Muscle layer of duodenum (tissue), 2 donors: ENCODE data around the gene GNS.
"Not testable (repeated sequence)": the region's sequence is repeated elsewhere in the genome, so short reads cannot be mapped to it uniquely, and the experiment has no call there.

Experiments
- H3K27ac ChIP-seq: one replicate; pipeline ENCODE4 v1.7.0; 2013; ENCODE audit warnings: mild to moderate bottlenecking, low read length
- H3K27me3 ChIP-seq: one replicate; pipeline ENCODE4 v1.7.0; 2013; ENCODE audit warnings: low read depth, mild to moderate bottlenecking, control low read depth, low read length
- H3K36me3 ChIP-seq, 2 donors: one replicate each; pipeline ENCODE4 v1.7.0; 2013; ENCODE audit warnings: low read length in 2 of 2, control low read depth in 1 of 2, mild to moderate bottlenecking in 1 of 2; ENCODE audit not compliant: insufficient read depth in 2 of 2, control insufficient read depth in 1 of 2
- H3K4me1 ChIP-seq, 2 donors: one replicate each; pipeline ENCODE4 v1.7.0; 2013; ENCODE audit warnings: low read length in 2 of 2, mild to moderate bottlenecking in 2 of 2, control low read depth in 1 of 2, moderate library complexity in 1 of 2; ENCODE audit not compliant: insufficient read depth in 2 of 2, control insufficient read depth in 1 of 2
- H3K4me3 ChIP-seq, 2 donors: one replicate each; pipeline ENCODE4 v1.7.0; 2013; ENCODE audit warnings: low read length in 2 of 2, low read depth in 1 of 2, mild to moderate bottlenecking in 1 of 2
- H3K9me3 ChIP-seq, 2 donors: one replicate each; pipeline ENCODE4 v1.7.0; 2013; ENCODE audit warnings: low read length in 2 of 2, control low read depth in 1 of 2, mild to moderate bottlenecking in 1 of 2; ENCODE audit not compliant: control insufficient read depth in 1 of 2
- donor health status: healthy.

Gene GNS

DNA sequence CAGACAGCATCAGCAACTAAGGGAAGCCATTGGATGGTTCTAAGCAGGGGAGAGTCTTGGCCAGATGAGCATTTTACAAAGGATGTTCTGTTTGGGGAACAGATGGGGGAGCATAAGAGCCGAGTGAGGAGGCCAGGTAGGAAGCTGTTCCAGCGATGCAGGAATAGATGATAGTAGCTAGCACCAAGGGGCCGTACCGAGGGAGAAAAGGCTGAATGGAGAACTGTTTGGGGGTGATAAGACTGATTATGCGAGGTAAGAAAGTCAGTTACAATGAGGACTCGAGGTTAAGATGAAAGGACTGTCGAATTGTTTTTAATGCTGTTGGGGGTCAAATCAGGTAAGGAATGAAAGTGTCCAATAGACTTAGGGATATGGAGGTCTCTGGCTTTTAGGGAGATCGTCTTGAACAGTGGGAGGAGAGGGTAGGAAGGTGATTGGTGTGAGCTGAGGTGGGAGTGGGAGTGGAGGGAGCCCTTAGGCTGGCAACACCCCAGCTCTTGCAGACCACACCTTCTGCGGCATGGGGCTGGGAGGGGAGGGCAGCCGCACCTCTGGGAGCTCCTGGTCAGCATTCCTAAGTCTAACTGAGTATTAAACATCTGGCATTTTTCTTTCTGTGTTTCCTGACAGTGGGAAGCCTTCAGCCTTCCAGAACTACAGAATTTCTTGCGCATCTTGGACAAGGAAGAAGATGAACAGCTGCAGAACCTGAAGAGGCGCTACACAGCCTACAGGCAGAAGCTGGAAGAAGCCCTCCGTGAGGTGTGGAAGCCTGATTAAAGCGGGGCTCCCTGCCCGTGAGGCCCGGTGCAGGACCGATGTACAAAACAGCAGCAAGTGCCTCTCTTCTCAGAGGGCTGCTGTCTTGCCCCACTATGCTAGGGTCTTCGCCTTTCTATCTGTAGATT, 64.8 kb downstream of the GNS start:
- H3K4me3 ChIP-seq, result no peak overlapping the region
- H3K27me3 ChIP-seq, result no peaks in the 10 kb centered on the region
- H3K4me1 ChIP-seq, result peaks cover 5 to 43% of the 10 kb centered on the region in 2 donors
- H3K27ac ChIP-seq, result peak overlapping the region; percentile 2
- peaks cover 6 to 10% of the 10 kb centered on the region in 2 donors for H3K36me3 ChIP-seq
- H3K9me3 ChIP-seq, result no peaks in the 10 kb centered on the region

DNA sequence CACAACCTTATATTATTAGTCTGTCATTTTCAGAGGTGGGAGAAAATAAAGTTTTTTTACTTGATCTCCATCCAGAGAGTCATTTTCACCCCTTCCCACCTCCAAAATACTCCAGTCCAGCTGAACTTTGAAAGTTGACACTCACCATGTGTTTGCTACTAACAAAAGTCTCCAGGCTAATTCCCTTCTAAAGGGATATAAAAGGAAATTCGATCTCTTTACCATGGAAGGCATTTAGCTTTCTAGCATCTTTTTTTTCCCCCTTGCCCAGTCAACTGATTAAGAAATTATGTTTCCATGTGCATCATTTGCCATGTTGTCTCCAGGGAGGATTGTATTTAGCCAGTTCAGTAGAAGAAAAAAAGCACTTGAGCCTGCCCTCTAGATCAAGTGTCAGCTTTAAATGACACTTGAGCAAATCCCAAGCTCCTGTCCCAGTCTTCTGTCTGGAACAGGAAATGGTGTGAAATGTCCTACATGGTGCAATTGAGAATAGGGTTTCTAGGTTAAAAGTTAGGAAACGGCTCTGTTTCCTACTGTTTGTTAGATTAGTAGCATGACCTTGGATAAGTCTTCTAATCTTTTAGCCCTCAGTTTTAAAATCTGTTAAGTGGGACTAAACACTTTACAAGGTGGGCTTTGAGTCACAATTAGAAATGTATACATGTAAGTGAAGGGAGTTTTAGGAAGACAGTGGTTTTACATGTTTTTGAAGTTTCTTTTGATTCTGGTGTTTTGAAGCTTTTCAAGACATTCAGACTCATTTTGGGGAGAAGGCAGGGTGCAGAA, 67.2 kb downstream of the GNS start:
- no peaks in the 10 kb centered on the region for H3K9me3 ChIP-seq
- peaks cover 5 to 54% of the 10 kb centered on the region in 2 donors for H3K4me1 ChIP-seq
- H3K36me3 ChIP-seq, result peaks cover 10% of the 10 kb centered on the region in 2 donors
- H3K27me3 ChIP-seq, result no peaks in the 10 kb centered on the region
- H3K27ac ChIP-seq, result no peak overlapping the region
- no peak overlapping the region for H3K4me3 ChIP-seq

DNA sequence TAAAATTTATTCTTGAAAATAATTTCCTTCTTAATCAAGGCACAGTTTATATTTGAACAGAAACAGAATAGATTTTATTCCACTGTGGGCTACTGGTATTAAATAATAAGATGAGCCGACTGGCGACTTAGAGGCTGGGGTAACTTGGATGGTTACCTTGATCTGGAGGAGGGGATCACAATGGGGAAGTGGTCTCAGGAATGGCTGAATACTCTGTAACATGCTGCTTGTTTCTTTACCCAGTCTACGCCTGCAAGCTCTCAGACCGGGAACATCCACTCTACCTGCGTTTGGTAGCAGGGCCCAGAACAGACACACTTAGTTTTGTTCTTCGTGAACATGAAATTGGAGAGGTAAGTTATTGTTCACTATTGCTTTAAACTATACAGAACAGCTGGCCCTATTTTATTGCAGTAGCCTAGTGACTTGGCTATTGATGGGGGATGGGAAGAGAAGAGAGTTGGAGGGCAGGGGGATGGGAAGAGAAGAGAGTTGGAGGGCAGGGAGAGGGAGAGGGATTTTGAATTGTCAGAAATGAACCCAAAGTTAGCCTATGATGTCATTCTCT, 67.9 kb downstream of the GNS start:
- Histone ChIP-seq H3K36me3 (peaks cover 10% of the 10 kb centered on the region in 2 donors), H3K4me1 (peaks cover 5 to 49% of the 10 kb centered on the region in 2 donors), H3K4me3 (no peak overlapping the region), H3K27me3 (no peaks in the 10 kb centered on the region), H3K27ac (no peak overlapping the region), H3K9me3 (no peaks in the 10 kb centered on the region)

DNA sequence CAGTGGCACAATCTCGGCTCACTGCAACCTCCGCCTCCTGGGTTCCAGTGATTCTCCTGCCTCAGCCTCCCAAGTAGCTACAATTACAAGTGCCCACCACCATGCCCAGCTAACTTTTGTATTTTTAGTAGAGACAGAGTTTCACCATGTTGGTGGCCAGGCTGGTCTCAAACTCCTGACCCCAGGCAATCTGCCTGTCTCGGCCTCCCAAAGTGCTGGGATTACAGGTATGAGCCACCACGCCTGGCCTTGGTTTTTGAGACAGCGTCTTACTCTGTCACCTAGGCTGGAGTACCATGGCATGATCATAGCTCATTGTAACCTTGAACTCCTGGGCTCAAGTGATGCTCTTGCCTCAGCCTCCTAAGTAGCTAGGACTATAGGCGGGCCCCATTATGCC, 69.0 kb downstream of the GNS start:
- peaks cover 0 to 42% of the 10 kb centered on the region in 2 donors for H3K4me1 ChIP-seq
- H3K27me3 ChIP-seq, H3K4me3 ChIP-seq, H3K9me3 ChIP-seq, H3K27ac ChIP-seq: not testable (repeated sequence)
- peaks cover 7 to 10% of the 10 kb centered on the region in 2 donors for H3K36me3 ChIP-seq

DNA sequence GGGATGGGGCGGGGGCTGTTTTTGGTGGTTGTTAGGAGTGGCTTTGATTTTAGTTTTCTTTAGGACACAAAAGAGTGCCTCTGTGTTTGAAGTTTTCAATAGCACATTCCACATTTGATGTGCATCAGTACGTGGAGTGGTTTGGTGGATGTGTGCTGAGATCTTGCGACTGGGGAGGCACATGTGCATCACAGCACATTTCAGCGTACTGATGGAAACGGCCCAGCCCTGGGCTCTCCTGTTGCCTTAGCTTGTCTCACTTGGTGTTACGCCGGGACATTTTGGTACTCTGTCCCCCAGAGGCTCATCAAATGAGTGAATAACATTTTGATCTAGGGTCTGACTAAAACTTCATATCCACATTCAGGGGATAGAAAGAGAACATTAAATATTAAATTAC, 70.5 kb downstream of the GNS start:
- Histone ChIP-seq H3K27me3 (no peaks in the 10 kb centered on the region), H3K4me3 (no peak overlapping the region), H3K27ac (no peak overlapping the region), H3K36me3 (peaks cover 0 to 5% of the 10 kb centered on the region in 2 donors), H3K9me3 (no peaks in the 10 kb centered on the region), H3K4me1 (peaks cover 0 to 35% of the 10 kb centered on the region in 2 donors)

DNA sequence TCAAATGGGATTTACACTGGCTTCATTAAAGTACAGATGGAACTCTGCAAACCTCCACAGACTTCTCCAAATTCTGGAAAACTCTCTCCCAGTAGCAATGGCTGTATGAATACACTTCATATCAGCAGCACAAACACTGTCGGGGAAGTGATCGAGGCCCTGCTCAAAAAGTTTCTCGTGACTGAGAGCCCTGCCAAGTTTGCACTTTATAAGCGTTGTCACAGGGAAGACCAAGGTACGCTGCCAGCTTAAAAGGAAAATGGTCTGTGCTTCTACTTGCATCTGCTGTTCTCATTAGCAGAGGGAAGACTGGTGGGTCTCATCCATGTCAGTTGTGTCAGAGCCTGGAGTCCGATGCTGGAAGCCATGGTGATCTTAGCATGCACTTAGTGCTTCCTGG, 71.0 kb downstream of the GNS start:
- H3K27ac ChIP-seq, result no peak overlapping the region
- peaks cover 3 to 40% of the 10 kb centered on the region in 2 donors for H3K4me1 ChIP-seq
- H3K9me3 ChIP-seq, result no peaks in the 10 kb centered on the region
- H3K36me3 ChIP-seq, result peaks cover 0 to 5% of the 10 kb centered on the region in 2 donors
- no peaks in the 10 kb centered on the region for H3K27me3 ChIP-seq
- H3K4me3 ChIP-seq, result no peak overlapping the region

DNA sequence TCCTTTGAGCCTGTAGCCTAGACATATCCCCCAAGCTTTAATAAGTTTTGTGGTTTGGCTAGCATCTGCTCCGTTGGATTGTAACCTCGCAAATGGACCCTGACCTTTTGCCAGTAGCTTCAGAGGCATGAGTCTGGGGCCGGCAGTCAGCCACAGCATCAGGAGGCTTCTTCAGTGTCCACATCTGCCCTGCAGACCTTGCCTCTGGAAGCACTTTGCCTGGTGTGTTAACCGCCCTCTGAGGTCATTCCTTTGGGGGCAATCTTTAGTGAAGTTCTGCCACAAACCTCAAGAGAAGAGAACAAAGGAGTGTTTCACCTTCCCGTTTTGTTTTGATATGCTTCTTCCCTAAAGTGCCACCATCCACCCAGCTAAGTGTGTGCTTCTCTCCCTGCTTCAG, 71.4 kb downstream of the GNS start:
- H3K4me1 ChIP-seq, result peaks cover 7 to 44% of the 10 kb centered on the region in 2 donors
- H3K9me3 ChIP-seq, result no peaks in the 10 kb centered on the region
- H3K4me3 ChIP-seq, result no peak overlapping the region
- H3K27ac ChIP-seq, result no peak overlapping the region
- peaks cover 0 to 5% of the 10 kb centered on the region in 2 donors for H3K36me3 ChIP-seq
- no peaks in the 10 kb centered on the region for H3K27me3 ChIP-seq

DNA sequence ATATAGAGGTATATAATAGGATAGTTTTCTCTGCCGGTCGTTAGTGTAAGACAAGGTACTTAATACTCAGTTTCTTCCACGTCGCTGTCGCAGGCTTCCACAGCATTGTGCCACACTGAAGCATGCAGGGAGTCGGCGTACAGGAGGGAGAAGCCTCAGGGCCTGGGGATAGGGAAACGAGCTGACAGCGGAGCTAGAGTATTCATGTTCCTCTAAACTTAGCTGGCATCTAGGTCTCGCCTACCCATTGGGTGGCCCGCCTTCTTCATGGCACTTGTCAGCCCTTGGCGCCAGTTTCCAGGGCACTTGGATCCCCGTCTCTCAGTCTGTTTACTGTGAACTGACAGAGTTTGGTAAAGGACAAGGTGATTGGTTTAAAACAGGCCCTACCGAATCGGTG, 73.6 kb downstream of the GNS start:
- H3K9me3 ChIP-seq, result no peaks in the 10 kb centered on the region
- no peak overlapping the region for H3K27ac ChIP-seq
- H3K4me3 ChIP-seq, result no peak overlapping the region
- no peaks in the 10 kb centered on the region for H3K27me3 ChIP-seq
- H3K36me3 ChIP-seq, result peaks cover 0 to 5% of the 10 kb centered on the region in 2 donors
- peaks cover 12 to 53% of the 10 kb centered on the region in 2 donors for H3K4me1 ChIP-seq

DNA sequence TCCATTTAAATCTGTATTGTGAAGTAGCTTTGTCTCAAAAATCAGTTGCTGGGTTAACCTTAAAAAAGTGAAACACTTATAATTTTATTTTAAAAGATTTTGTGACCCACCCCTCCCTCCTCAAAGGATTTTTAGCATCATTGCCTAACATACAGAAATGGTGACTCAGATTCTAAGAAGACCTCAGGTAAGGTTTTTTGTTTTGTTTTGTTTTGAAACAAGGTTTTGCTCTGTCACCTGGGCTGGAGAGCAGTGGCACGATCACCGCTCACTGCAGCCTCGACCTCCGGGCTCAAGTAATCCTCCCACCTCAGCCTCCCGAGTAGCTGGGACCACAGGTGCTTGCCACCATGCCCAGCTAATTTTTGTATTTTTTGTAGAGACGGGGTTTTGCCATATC, 74.2 kb downstream of the GNS start:
- Histone ChIP-seq H3K4me1 (peaks cover 15 to 57% of the 10 kb centered on the region in 2 donors), H3K4me3 (no peak overlapping the region), H3K27ac (no peak overlapping the region), H3K36me3 (peaks cover 0 to 5% of the 10 kb centered on the region in 2 donors), H3K9me3 (no peaks in the 10 kb centered on the region), H3K27me3 (no peaks in the 10 kb centered on the region)

DNA sequence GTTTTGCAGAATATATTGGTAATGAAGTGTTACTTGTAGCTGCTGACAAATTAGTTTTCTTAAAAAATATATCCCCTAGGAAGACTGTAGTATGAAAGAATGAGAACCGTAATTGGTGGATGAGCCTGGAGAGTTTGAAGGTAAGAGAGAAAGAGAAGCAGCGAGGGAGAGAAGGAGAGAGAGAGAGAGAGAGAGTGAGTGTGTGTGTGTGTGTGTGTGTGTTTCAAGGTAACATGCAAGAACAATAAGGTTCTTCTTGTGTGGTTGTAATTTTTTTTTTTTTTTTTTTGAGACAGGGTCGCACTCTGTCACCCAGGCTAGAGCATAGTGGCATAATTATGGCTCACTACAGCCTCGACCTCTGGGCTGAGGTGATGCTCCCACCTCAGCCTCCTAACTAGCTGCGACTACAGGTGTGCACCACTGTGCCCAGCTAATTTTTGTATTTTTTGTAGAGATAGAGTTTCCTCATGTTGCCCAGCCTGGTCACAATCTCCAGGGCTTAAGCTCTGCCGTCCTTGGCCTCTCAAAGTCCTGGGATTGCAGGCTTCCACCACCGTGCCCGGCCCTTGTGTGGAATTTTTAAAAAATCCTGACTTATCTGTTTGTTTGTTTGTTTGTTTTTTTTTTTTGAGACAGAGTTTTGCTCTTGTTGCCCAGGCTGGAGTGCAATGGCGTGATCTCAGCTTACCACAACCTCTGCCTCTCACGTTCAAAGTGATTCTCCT, 75.2 kb downstream of the GNS start:
- Histone ChIP-seq H3K36me3 (peaks cover 0 to 5% of the 10 kb centered on the region in 2 donors), H3K4me3 (no peak overlapping the region), H3K4me1 (peaks cover 22 to 65% of the 10 kb centered on the region in 2 donors), H3K27me3 (no peaks in the 10 kb centered on the region), H3K9me3 (no peaks in the 10 kb centered on the region), H3K27ac (no peak overlapping the region)
